NOMO-1 (cell line): ENCODE results near the gene DOK4.

ENCODE experiments used
- DNase-seq, 2 experiments: peaks; one replicate each; lab custom pipeline; 2025; ENCODE audit not compliant: unreplicated experiment in 2 of 2; lab: John Stamatoyannopoulos, UW

Gene DOK4

DNA sequence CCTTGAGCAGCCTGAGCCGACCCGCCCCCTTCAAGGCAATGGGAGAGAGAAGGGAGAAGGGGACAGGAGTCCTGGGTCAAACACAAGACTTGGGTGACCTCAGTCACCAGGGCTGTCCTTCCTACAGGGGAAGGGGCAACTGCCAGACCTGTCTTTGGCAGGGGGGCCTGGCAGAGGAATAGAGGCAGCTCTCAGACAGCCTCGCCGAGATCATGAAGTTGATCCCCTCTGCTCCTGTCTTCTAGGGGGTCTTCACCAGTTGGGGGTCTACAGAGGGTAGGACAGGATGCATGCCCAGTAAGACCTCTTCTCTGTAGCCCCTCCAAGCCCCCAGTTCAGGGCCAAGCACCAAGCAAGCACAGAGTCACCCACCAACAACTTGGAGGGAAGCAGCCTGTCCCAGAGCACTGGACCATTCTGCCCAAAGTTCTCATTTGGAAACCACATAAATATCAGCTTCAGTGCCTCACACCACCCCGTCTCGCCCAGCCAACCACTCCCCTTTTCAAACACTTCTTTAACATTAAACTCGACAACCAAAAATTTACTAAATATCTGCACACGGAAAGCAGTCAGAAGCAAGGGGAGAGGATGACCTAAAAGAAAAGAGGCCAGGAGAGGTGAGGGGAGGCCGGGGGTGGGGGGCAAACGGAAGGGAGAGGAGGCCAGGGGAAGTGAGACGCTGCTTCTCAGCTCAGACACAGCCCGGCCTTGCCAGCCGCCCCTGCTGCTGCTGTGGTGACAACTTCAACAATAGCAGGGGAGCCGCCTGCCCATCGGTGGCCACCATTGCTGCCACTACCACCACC is 7.7 kb downstream of the DOK4 start:
- DNase-seq: no peak

DNA sequence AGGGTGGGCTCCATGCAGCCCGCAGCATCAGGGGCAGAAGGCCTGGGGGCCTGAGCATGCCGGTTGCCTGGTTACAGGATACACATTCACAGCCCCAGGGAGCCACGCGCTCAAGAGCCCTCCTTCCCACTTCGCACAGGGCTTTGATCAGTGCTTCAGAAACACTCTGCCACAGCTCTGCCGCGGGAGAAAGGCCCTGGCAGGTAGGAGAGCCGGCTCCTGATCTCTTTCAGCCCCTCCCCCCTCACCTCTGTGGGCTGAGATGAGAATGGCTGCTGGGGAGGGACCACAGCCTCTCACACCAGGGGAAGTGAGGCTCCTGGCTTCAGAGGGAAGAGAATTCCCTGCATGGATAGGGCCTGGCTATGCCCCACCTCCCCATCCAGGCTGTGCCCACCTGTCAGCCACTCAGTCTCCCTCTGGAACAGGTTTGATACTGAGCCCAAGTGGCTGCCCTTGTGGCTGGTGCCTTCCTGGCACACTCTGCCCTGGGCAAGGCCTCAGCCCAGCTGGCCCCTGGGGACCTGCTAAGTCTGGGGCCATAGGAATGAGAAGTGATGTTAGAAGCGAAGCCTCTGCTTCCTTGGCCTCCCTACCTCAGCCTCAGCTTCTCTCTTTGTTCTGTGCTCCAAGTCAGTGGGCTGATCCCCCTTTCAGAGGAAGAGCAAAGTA is 8.6 kb downstream of the DOK4 start:
- DNase-seq: no peak

DNA sequence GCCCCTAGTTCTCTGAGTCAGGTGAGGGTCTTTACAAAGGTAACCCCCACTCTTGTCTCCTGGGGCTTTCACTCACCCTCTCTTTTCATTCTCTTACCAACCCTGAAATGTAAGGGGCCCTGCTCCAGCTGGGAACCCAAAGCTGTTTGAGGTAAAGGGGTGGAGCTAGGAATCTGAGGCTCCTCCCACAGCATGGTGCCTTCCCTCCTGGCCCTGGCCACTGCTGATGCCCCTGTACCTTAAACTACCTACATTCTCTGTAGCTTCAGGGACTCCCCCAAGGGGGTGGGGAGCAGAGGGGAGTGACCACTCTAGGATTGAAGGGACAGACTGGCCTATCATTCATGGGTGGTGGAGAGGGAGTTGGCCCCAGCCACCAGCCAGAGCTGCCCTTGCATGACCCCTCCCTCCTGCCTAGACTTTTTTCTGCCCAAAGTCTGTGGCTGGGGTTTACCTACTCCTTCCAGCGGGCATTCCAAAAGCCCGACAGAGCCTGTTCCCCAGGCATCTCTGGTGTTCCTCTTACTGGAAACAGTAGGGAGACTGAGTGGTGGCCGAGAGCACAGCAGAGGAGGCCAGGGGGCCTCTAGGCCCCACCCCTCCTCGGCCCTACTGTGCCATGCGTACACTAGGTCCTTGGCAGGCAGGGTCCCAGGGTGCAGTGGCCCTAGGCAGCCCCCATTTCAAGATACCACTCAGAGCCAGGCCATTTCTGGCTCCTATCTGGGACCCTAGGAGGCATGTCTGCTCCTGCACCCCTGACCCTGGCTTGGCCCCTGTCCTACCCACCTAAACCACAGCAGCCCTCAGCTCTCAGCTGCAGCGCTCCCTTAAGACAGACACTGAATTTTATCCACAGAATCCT is 9.5 kb downstream of the DOK4 start:
- no peak for DNase-seq

DNA sequence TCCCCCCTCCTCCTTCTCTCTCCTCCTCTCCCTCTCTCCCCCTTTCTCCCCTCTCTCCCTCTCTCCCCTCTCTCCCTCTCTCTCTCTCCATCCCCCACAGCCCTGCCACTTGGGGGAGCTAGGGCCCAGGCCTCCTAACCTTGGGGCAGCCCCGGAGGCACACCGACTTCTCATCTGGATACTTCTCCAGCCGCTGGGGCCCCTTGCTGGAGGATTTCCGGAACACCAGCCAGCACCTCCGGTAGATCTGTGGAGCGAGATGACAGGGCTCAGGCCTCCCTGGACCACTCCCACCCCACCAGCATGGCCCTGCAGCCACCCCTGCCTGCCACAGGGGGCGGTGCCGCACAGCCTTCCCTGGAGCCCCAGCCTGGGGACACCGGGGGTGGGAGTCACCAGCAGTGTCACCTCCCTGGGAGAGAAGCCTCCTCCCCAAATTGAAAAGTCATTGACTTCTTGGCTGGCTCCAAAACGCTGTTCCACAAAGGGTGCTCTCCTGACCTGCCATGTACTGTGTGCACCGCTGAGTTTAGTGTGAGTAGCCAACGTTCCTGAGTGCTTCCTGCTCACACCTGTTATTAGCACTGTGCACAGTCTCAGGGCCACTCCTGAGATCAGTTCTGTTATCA is 10.5 kb downstream of the DOK4 start:
- peak; percentile 54 to 65 for DNase-seq

DNA sequence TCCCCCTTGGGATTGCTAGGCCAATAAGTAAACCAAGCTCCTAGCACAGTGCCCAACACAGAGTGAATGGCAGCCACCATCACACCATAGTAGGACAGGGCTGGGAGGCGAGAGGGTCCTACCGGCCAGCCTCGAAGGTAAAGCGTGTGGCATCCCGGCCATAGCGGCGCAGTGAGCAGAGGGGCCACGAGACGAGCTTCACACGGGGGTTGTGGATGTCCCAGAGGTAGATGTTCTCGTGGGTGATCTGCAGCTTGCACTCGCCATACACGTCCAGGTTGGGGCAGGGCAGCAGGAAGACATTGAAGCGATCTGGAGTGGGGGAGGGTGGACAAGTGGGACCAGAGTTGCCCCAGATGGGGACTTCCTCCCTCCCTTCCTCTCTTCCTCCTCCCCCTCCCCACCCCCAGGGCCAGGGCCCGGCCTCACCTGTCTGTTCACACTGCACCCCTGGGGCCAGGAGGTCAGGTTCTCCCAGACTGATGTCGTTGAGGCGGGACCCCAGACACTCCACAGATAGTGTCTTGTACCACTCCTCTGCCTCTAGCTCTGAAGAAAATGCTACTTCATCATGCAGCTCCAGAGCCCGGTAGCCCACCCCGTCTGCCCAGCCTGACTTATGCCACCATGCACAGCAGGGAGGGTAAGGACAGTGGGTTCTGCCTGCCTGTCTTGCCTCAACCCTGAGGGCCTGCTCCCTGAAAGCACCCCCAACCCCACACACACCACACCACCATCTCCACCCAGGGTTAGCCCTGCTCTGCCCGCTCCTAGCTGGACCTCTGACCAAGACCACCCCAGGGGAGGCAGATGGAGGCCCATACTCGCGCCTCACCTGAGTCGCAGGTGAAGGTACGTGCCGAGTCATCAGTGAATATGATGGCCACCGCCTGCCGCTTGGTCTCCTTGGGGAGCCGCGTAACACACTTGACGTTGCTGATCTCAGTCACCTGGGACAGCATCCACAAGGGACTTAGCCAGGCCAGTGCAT is 11.3 kb downstream of the DOK4 start:
- no peak for DNase-seq

DNA sequence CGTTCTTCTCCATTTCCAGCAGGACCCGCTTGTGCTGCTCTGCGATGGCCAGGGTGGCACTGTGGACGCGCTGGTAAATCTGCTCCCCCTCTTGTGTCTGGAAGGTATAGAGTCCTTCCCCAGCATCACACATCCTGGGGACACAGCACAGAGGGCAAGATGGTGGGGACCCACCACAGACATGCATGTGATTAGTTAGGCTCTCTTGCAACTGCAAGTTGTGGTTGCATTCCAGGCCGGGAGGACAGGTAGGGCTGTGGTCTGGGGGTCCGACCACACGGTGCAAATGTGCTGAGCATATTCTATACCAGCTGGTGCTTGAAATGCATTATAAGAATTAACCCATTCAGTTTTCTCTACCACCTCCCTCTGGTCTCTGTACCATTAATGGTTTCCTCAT is 12.4 kb downstream of the DOK4 start:
- no peak for DNase-seq

DNA sequence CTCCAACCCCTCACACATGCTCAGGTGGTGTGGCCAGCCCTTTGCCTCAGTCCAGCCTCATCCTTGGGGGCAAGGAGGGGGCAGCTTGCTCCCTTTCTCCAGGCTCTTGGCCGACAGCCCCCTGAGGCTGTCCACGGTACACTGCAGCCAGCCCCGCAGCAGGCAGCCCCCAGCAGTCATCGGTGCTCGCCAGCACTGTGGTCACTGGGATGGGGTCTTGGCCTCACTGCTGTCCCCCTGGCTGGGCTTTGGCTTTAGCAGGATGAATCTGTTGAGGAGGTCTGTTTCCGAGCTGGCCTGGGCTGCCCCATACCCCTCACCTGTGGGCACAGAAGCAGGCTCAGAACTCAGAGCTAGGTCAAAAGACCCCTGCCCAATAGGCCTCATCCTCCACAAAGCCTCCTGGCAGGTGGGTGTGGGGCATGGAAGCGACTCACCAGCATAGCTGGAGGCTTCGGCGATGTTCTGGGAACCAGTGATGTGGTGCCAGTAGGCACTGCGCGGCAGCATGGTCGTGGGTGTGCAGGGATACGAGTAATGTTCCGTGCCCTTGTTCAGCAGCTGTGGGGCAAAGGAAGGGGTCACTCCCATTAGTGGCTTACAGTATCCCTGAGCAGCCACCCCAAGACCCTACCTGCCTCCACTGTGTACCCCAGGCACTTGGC is 13.0 kb downstream of the DOK4 start:
- DNase-seq: no peak

DNA sequence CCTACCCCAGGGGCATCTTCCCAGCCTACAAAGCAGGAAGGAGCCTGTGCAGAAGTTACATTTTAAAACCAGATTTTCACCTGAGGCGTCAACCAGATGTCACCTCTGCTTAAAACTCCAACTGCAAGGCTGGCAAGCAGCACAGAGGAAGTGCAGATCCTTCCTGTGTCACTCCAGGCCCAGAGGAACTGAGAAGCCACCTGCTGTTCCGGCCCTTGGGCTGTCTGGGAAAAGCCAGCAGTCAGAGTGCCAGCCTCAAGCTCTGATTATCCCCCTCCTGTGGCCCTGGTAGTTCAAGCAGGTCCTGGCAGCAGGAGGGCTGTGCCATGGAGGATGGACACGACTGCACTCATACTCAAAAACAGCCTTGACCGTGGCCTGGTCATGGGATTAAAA is 13.6 kb downstream of the DOK4 start:
- no peak for DNase-seq

DNA sequence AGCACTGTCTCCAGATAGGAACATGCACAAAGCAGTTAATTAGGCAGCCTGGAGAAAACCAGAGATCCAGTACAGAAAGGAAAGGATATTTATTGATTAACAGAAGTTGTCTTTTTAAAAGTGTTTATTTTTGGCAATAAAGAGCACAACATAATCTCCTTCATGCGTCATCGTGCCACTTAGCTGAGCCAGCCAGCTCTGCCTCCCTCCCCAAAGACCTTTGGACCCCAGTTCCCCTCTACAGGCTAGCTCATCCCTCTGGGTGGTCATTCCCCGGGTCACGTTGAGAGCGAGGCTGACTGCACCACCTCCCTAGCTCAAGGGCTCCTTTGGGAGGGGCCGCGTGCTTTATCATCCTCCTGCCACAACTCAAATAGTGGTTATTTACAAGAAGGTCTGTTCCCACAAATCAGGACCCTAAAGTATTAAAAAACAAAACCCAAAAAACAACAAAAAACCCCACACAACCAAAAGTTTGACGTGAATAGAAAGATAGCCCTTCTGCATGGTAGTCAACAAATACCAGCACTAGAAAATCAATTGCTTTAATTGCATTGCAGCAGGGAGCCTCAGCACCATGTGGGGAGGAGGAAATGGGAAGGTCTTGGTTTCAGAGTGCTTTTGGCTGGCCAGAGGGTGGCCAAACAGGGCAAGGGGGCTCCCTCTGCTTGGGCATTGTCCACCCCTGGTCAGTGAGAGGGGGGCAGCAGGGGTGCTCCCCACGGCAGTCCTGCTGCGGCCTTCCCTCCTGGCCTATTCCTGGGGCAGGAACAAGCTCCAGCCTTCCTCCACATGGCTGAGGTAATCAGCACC is 14.2 kb downstream of the DOK4 start:
- DNase-seq: no peak

DNA sequence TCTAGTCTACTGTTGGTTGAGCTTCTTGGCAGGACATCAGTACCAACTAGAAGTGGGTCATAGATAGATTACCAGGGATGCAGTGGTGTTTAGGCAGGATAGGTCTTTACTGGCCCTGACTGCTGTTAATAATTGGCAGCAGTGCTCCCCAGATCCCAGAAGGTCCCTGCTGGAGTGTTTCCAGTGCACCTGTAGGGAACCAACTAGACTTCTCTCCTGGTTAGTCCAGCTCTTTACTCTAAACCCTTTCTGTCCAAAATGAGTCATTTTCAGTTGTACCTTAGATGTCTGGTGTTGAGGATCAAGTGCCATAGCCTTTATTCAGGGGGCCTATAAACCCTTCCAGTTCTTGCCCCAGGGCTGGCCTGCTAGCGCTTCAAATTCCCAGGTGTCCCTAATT is 15.1 kb downstream of the DOK4 start:
- no peak for DNase-seq

DNA sequence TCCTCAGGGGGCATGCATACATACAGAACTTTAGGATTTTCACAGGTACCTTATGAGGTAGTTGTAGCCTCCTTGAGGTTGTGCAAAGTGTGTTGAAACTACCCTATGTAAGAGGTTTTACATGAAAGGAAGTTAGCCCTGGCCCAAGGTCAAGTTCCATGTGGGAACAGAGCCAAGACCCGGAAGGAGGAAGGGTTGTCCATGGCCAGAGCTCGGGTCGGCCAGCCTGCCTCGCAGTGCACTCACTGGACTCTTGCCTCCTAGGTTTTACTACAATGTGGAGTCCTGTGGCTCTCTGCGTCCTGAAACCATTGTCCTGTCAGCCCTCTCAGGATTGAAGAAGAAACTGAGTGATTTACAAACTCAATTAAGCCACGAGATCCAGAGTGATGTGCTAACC is 15.6 kb downstream of the DOK4 start:
- DNase-seq: no peak

DNA sequence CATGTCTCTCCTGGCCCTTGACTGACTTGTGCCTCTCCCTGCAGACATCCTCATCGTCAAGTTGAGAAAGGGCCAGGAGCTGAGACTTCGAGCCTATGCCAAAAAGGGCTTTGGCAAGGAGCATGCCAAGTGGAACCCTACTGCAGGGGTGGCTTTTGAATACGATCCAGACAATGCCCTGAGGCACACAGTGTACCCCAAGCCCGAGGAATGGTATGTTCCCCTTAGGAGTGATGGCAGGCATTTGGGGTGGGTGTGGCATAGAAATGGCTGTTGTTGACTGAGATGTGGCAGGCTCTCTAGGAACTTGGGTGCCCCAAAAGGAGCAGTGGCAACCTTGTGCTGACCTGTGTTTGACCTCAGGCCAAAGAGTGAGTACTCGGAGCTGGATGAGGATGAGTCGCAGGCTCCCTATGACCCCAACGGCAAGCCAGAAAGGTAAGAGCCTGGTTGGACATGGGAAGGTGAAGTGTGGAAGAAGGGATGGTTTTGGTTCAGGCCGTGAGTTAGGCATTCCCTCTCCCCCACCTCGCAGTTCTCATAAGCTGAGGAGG is 16.3 kb downstream of the DOK4 start:
- DNase-seq: no peak

DNA sequence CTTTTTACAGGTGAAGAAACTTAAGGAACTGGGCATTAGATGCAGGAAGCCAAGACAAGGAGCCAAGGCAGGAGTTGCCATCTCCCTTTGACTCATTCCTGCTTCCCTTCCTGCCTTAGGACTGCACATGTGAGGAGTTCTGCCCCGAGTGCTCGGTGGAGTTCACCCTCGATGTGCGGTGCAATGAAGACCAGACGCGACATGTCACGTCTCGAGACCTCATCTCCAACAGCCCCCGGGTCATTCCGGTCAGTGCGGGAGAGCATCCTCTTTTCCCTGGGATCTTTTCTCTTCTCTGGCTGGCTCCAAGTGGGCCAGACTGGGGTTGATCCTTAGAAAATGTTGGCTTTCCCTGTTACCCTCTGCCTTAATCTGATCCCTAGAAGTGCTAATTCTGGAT is 17.2 kb downstream of the DOK4 start:
- no peak for DNase-seq

DNA sequence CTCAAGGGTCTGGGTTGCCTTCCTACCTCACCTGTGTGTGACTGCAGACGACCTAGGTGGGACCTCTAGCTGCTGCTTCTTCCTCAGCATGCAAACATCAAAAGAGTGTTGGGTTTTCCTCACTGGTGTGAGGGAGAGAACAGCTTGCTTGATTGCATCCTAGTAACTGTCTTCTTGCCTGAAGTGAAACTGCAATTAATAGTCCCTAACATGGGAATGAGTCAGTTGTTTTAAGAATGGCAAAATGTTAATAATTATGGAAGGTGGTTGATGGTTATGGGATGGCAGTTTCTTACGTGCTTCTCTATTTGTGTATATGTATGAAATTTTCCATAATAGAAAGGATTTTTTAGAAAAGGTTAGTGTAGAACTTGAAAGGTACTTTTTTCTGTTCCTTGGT is 17.9 kb downstream of the DOK4 start:
- DNase-seq: no peak

DNA sequence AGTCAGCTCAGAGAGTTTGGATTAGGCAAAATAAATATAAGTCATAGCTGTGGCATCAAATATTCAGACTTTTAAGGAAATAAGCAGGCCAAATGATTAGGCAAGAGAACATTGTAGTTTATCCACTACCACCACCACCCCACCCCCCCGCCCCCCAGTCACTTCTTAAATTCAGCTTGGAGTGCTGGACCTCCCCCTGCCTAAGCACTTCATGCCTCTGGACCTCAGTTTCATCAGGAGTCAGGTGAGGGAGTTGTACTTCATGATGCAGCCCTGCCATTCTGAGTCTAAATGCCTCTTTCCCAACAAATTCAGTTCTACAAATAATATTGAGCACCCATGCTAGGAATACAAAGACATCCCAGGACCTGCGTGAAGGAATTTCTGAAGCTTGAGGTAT is 21.8 kb downstream of the DOK4 start:
- DNase-seq: no peak

DNA sequence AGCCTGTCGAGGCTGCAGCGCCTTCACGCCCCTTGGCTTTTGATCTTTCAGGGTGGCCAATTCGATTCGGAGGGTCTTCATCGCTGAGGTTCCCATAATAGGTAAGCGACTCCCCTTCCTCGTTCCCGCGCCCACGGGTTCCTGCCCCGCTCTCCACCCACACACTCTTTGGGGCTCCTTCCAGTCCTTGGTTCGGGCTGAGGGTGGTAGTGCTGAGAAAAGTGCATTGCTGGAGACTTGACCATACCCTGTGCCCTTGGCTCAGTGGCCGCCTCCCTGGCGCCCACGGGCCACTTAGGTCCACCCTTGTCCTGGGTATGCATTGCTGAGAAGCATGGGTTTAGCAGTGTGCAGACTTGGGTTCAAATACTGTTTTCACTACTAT is 23.3 kb downstream of the DOK4 start:
- no peak for DNase-seq

DNA sequence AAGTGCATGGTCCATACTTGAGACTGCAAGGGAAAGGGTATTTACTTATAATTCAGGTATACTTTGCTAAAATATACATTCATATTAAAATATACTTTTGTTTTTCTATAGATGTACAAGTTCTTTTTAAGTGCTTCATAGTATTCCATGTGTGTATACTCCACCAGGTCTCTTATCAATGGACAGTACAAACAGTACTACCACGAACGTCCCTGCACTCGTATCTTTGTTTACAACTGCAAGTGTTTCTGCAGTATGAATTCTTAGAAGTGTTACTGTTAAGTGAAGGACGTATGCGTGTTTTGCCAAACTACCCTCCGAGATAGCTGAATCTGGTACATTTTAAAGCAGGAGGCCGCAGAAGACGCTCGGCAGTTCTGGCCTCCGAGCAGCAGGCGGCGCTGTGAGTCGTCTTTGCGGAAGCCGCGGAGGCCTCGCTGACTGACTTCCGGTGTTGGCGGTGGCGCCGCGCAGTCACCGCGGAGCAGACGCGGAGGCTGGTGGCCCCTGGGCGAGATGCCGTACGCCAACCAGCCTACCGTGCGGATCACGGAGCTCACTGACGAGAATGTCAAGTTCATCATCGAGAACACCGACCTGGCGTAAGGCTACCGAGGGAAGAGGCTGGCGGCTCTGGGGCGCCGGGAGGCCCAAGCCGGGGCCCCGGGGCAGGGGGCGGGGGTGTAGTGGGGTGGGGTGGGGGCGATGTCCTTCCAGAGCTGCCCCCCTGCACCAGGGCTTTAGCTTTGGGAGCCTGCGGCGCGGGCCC is 23.9 kb downstream of the DOK4 start, which contains the start of gene POLR2C:
Gene POLR2C (plus strand): TSS at position 471 of the 769 bp plus-strand sequence. CDS start 46 bp downstream, at position 517.
- peak; percentile 81 to 89 for DNase-seq
